ENCODE measurements around the gene ARHGEF2. TPM values are rescaled to one million over a fixed set of nuclear protein-coding genes. Genes with fewer than 3 reads are reported as not detected.

The ARHGEF2 gene
- total and polyA plus RNA-seq, 2 donors (not counting 1 experiment from before 2014, with no cell fraction given), result 241 to 245 TPM

DNA sequence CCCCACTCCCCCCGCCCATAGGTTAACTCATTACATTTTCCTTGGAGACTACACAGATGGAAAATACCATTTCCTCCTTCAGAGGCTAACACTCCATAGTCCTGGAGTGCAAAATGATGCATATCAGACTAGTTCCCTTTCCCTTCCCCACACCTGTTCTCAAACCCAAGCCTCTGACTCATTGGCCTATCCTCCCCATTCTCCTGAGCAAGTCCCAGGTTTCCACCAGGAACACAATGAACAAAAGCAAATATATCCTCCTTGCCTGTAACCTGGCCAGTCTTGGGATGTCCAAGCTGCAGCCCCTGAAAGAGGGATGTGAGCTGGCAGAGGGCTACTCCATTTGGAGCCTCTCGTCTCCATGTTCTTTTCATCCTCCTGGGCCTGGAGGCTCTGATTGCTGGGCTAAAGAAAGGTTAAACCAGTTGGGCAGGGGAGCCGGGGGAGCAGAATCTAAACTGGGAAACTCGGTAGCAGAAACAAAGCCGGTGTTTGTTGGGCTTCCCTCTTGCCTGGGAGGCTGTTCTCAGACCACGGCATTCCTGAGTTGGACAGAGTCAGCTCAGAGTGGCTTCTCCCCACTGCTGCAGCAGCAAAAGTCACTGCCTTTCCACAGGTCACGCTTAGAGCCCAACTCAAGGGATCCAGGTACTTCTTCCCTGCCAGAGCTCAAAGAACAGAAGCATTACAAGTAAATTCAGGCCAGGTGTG lies 28.5 kb upstream of the ARHGEF2 start:
- Histone ChIP-seq H3K79me2 (ENCODE audit: control insufficient read depth, insufficient read depth, low read length) (no peaks in the 10 kb centered on the region), H3K27ac (ENCODE audit: low read length in 2 of 2) (no peak overlapping the region), H3K36me3 (replicated peaks in 1 of 2; ENCODE audit: control extremely low read depth in 1 of 2, control insufficient read depth in 1 of 2, extremely low read depth in 1 of 2, insufficient read depth in 2 of 2, low read length in 1 of 2) (peaks cover 5 to 34% of the 10 kb centered on the region in 2 experiments), H3K4me2 (replicated peaks; ENCODE audit: low read depth, low read length, poor library complexity, severe bottlenecking) (no peak overlapping the region), H3K4me3 (ENCODE audit: control extremely low read depth in 1 of 5, extremely low read depth in 1 of 5, insufficient read depth in 1 of 5, low read depth in 2 of 5, low read length in 4 of 5) (no peak overlapping the region), H3K9ac (ENCODE audit: low read length) (no peak overlapping the region), H2AFZ (ENCODE audit: insufficient read depth, low read depth, low read length, poor library complexity, severe bottlenecking) (no peak overlapping the region), H3K27me3 (replicated peaks in 1 of 4; ENCODE audit: control extremely low read depth in 1 of 4, control insufficient read depth in 3 of 4, insufficient read depth in 4 of 4, low read length in 3 of 4) (no peaks in the 10 kb centered on the region), H3K4me1 (ENCODE audit: control insufficient read depth in 2 of 2, insufficient read depth in 2 of 2, low read length in 2 of 2) (peaks cover 0 to under 1% of the 10 kb centered on the region in 2 donors), H3K9me3 (ENCODE audit: control extremely low read depth in 1 of 3, control insufficient read depth in 2 of 3, insufficient read depth in 1 of 3, low read length in 2 of 3) (no peaks in the 10 kb centered on the region), H4K20me1 (ENCODE audit: control insufficient read depth, insufficient read depth, low read length, poor library complexity, severe bottlenecking) (no peaks in the 10 kb centered on the region)
- no peaks in the 10 kb centered on the region for H3K27me3 Mint-ChIP-seq
- ATAC-seq (ENCODE audit: low read depth) (no peak), DNase-seq (no peak)
- intact Hi-C loops (cut with micrococcal nuclease), result no loop called here
- H3K27ac Mint-ChIP-seq, result no peak overlapping the region
- peaks cover 4% of the 10 kb centered on the region for H3K4me1 Mint-ChIP-seq
- TF ChIP-seq, protein P1, sequence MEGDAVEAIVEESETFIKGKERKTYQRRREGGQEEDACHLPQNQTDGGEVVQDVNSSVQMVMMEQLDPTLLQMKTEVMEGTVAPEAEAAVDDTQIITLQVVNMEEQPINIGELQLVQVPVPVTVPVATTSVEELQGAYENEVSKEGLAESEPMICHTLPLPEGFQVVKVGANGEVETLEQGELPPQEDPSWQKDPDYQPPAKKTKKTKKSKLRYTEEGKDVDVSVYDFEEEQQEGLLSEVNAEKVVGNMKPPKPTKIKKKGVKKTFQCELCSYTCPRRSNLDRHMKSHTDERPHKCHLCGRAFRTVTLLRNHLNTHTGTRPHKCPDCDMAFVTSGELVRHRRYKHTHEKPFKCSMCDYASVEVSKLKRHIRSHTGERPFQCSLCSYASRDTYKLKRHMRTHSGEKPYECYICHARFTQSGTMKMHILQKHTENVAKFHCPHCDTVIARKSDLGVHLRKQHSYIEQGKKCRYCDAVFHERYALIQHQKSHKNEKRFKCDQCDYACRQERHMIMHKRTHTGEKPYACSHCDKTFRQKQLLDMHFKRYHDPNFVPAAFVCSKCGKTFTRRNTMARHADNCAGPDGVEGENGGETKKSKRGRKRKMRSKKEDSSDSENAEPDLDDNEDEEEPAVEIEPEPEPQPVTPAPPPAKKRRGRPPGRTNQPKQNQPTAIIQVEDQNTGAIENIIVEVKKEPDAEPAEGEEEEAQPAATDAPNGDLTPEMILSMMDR (IDR thresholded peaks at IDR 0.05), result no peak
- TF ChIP-seq EZH2 (IDR thresholded peaks at IDR 0.05; ENCODE audit: borderline replicate concordance, insufficient read depth, low read depth, low read length, poor library complexity, severe bottlenecking), result no peak
- H3K4me3 Mint-ChIP-seq, result no peak overlapping the region
- ChIA-PET CTCF (interaction anchor here (0.6 kb wide), 1 partner anchor 31 kb away, joined by 3 read pairs; no protein-coding TSS in a partner anchor), POLR2A (no interaction called here)
- no peaks in the 10 kb centered on the region for H3K9me3 Mint-ChIP-seq (ENCODE audit: insufficient read depth)
- 96% methylated on average over 5 of the region's 7 CpGs for WGBS (ENCODE audit: insufficient coverage)

- Mint-ChIP-seq H3K4me1 (no peaks in the 10 kb centered on the region), H3K9me3 (ENCODE audit: insufficient read depth) (no peaks in the 10 kb centered on the region), H3K4me3 (no peak overlapping the region), H3K27me3 (no peaks in the 10 kb centered on the region), H3K27ac (no peak overlapping the region)
- H3K4me2 ChIP-seq (replicated peaks; ENCODE audit: low read depth, low read length, poor library complexity, severe bottlenecking), result no peak overlapping the region
- no peaks in the 10 kb centered on the region for H4K20me1 ChIP-seq (ENCODE audit: control insufficient read depth, insufficient read depth, low read length, poor library complexity, severe bottlenecking)
- intact Hi-C loops (cut with micrococcal nuclease), result no loop called here
- WGBS (ENCODE audit: insufficient coverage), result 66% methylated on average over 3 of the region's 4 CpGs
- no peaks in the 10 kb centered on the region for H3K79me2 ChIP-seq (ENCODE audit: control insufficient read depth, insufficient read depth, low read length)
- TF ChIP-seq EZH2 (IDR thresholded peaks at IDR 0.05; ENCODE audit: borderline replicate concordance, insufficient read depth, low read depth, low read length, poor library complexity, severe bottlenecking), result no peak
- TF ChIP-seq, protein P1 (IDR thresholded peaks at IDR 0.05), result no peak
- ChIA-PET CTCF (no interaction called here), POLR2A (no interaction called here)
- H3K36me3 ChIP-seq (replicated peaks in 1 of 2; ENCODE audit: control extremely low read depth in 1 of 2, control insufficient read depth in 1 of 2, extremely low read depth in 1 of 2, insufficient read depth in 2 of 2, low read length in 1 of 2), result peaks cover 0 to 16% of the 10 kb centered on the region in 2 experiments
- no peaks in the 10 kb centered on the region for H3K9me3 ChIP-seq (ENCODE audit: control extremely low read depth in 1 of 3, control insufficient read depth in 2 of 3, insufficient read depth in 1 of 3, low read length in 2 of 3)
- ATAC-seq (ENCODE audit: low read depth) (no peak), DNase-seq (no peak)
- no peaks in the 10 kb centered on the region for H3K4me1 ChIP-seq (ENCODE audit: control insufficient read depth in 2 of 2, insufficient read depth in 2 of 2, low read length in 2 of 2)
- no peak overlapping the region for H3K9ac ChIP-seq (ENCODE audit: low read length)
- no peak overlapping the region for H3K27ac ChIP-seq (ENCODE audit: low read length in 2 of 2)
- no peaks in the 10 kb centered on the region for H3K27me3 ChIP-seq (replicated peaks in 1 of 4; ENCODE audit: control extremely low read depth in 1 of 4, control insufficient read depth in 3 of 4, insufficient read depth in 4 of 4, low read length in 3 of 4)
- no peak overlapping the region for H2AFZ ChIP-seq (ENCODE audit: insufficient read depth, low read depth, low read length, poor library complexity, severe bottlenecking)
- no peak overlapping the region for H3K4me3 ChIP-seq (ENCODE audit: control extremely low read depth in 1 of 5, extremely low read depth in 1 of 5, insufficient read depth in 1 of 5, low read depth in 2 of 5, low read length in 4 of 5)
These were observed 26.7 kb upstream of the ARHGEF2 start for GRCh38 chr1:156004843-156005584.
